ENCODE results near the gene CLDN7. TPM values are rescaled to one million over a fixed set of nuclear protein-coding genes. Genes with fewer than 3 reads are reported as not detected.

The CLDN7 gene
- total RNA-seq, 4 donors from 2014 or later, result 3.0 to 9.0 (median 7.4) TPM

DNA sequence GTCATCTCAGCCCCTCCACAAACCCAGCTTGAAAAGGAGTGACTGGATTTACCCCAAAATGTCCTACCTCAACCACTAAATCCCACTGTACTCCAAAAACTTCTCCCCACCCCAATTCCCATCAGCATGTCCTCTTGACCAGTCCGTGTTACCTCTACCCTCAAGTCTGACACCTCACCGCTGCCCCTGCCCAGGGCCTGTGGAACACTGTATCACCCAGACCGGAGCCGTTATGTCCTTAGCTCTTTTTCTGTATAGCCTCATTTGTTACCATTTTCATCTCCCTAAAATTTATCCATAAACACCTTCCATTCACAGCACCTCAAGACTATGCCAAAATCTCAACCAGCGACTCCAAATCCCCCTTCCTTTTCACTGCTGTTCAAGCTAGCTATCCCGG lies 25.5 kb downstream of the CLDN7 start:
- DNase-seq (ENCODE audit: low spot score), result no peak
- no peak for ATAC-seq (ENCODE audit: low FRiP score)
- TF ChIP-seq, protein P1, sequence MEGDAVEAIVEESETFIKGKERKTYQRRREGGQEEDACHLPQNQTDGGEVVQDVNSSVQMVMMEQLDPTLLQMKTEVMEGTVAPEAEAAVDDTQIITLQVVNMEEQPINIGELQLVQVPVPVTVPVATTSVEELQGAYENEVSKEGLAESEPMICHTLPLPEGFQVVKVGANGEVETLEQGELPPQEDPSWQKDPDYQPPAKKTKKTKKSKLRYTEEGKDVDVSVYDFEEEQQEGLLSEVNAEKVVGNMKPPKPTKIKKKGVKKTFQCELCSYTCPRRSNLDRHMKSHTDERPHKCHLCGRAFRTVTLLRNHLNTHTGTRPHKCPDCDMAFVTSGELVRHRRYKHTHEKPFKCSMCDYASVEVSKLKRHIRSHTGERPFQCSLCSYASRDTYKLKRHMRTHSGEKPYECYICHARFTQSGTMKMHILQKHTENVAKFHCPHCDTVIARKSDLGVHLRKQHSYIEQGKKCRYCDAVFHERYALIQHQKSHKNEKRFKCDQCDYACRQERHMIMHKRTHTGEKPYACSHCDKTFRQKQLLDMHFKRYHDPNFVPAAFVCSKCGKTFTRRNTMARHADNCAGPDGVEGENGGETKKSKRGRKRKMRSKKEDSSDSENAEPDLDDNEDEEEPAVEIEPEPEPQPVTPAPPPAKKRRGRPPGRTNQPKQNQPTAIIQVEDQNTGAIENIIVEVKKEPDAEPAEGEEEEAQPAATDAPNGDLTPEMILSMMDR (IDR thresholded peaks at IDR 0.05), result no peak

DNA sequence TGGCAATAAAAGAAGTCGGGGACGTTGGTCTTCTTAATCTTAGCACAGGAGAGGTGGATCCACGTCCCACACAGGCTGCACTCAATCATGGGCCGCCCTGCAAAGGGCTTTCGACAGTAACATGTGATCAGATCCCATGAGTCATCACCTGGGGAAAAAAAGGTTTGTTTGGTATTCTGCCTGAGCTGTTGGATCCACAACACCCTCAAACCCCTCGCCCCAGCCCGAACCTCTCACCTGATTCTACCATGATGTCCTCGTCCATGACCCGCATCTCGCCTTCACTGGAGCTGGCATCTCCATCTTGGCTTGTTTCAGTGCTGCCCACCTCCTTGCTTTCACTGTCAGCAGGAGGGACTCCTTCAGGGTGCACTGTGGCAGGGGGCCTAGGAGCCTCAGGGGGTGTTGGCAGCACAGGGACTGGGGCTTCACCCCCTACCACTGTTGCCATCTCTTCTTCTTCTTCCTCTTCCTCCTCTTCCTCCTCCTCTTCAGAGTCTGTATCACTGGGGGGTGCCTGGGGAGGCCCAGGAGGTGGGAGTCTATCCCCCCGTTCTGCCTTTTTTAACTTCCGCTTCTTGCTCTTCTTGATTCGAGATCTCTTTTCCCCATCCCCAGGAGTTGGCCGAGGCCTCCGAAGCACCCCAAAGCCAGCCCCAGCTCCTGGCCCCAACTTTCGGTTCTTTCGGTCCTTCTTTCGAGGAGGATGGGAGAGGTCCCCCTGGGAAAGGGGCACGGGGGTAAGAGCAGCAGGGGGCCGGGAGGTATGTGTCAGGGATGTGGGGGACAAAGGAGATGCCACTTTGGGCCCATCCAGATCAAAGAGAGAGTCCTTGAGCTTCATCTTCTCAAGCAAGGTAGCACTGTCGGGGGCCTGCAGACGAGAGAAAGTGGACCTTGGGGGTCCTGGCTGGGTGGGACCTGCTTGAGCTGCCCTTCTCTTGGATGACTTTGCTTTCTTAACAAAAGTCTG lies 26.3 kb downstream of the CLDN7 start:
- no peak for ATAC-seq (ENCODE audit: low FRiP score)
- DNase-seq (ENCODE audit: low spot score), result no peak

DNA sequence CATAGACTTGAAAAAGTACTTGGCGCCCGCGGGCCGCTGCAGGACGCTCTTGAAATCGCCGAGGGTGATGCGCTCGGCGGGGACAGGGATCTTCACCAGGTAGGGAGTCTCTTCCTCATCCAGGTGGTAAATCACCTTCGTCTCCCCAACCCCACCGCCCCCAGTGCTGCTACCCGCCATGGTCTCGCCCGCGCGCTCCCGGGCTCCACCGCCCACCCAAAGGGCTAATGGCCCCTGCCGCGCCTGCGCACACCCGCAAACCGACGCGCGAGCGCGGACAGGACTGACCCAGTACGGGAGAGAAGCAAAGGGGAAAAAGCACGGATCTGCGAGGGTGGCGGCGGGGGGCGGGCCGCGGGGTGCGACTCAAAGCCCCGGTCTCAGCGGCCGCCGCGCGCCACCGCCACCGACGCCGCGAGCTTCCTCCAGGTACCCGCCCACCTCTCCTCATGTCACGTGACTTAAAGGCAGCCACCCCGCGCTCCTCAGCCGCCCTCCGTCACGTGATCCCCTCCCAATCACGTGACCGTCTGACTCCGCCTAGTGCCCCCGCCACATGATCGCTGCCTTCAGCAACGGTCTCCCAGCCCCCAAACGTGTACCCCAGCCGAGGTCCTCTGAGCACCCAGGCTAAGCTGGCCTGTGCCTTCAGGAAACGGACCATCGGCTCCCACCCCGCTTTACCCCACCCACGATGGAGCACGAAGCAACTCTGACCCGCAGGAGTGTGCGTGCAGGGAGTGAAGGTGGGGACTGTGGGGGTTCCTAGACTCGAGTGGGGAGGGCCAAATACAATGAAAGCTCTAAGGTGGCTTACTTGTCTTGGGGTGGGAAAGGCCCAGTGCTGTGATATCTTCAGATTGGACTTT lies 28.0 kb downstream of the CLDN7 start, which contains the start of gene DVL2:
Gene DVL2, minus strand, starts transcription at position 435 of the 869 bp plus-strand sequence. Its CDS starts 255 bp downstream, at position 180.
- DNase-seq (ENCODE audit: low spot score) (peak; percentile 94), ATAC-seq (ENCODE audit: low FRiP score) (peak; percentile 50)

More for the DNA sequence above, 26.3 kb downstream of the CLDN7 start:
- TF ChIP-seq, protein P1 (IDR thresholded peaks at IDR 0.05), result no peak

DNA sequence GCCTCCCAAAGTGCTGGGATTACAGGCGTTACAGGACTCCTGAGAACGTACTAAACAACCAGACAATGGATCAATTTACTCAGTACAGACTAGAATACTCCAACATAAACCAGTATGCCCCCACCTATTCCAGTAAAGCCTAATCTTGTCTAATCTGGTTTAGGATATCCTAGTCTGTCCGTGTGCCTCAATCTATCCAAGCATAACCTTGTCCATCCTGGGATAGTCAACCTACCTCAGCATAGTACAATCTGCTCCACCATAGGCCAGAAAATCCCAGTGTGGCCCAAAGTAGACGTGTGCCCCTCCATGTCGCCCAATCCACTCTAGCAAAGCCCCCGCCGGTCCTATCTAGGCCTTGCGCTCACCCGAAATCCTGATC lies 28.6 kb downstream of the CLDN7 start:
- TF ChIP-seq, protein P1 (IDR thresholded peaks at IDR 0.05), result no peak
- DNase-seq (ENCODE audit: low spot score) (no peak), ATAC-seq (ENCODE audit: low FRiP score) (no peak)

More for the DNA sequence above, 28.0 kb downstream of the CLDN7 start, which contains the start of gene DVL2:
- TF ChIP-seq, protein P1 (IDR thresholded peaks at IDR 0.05), result no peak

DNA sequence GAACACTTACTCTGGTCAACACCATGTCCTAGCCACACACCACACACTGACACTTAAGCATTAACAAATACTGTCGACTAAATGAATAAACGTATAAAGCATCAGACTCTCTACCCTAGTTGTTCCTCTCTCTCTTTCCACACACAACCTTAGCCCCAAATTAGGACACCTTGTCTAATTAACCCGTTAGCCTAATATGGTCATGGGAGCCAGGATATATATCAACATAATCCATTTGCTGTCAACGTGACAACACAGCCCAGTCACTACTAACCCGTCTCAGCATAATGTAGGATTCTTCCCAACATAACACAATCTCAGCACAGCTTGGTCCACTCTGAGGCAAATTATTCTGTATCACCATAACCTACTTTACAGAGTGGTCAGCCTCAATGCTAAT lies 30.2 kb downstream of the CLDN7 start:
- ATAC-seq (ENCODE audit: low FRiP score) (no peak), DNase-seq (ENCODE audit: low spot score) (no peak)
- TF ChIP-seq, protein P1 (IDR thresholded peaks at IDR 0.05), result no peak

DNA sequence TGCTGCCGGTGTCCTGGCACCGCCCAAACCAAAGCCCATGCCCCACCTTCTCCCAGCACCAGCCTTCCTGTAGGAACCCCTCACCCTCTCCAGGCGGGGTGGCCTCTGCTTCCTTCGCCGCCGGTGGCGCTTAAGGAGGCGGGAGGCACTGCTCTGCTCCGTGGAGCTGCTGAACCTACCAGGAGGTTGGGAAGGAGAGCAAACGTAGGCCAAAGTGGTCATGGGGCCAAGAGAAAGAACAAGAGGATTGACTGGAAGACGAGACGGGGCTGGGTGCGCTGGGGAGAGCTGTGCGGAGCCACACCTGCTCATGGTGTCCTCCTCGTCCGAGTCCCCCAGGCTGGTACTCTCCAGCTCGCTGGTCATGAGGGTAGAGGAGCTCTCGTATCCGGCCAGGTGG lies 32.8 kb downstream of the CLDN7 start:
- DNase-seq (ENCODE audit: low spot score) (no peak), ATAC-seq (ENCODE audit: low FRiP score) (no peak)
- TF ChIP-seq, protein P1 (IDR thresholded peaks at IDR 0.05), result no peak
